Psoas muscle (tissue), 8 donors: ENCODE results near the gene PXMP4. TPM values are rescaled to one million over a fixed set of nuclear protein-coding genes. Genes with fewer than 3 reads are reported as not detected.

Source experiments
- ATAC-seq, 4 donors: fragments of 200-7000 bp; cut with Tn5 transposase; one replicate each; pipeline ENCODE4 v1.9.1; 2020; ENCODE audit warnings: moderate library complexity in 3 of 4, mild to moderate bottlenecking in 2 of 4
- DNase-seq, 2 donors: peaks; one replicate each; pipeline ENCODE4 v3.0.0-alpha.2; 2020
- H3K27ac ChIP-seq: fragments of 200-600 bp; one replicate; pipeline ENCODE4 v1.8.0; 2022
- H3K27me3 ChIP-seq, 3 donors: fragments of 200-600 bp in 1 of 3; one replicate each; pipeline versions ENCODE4 v1.6.1 to v1.8.0; 2013 to 2022; ENCODE audit warnings: low read length in 2 of 3, mild to moderate bottlenecking in 2 of 3, moderate library complexity in 1 of 3; ENCODE audit not compliant: insufficient read depth in 3 of 3
- H3K36me3 ChIP-seq, 2 donors: fragments of 200-600 bp in 1 of 2; one replicate each; pipeline versions ENCODE4 v1.6.1 to v1.8.0; 2013 to 2022; ENCODE audit warnings: low read depth in 1 of 2, mild to moderate bottlenecking in 1 of 2, moderate library complexity in 1 of 2; ENCODE audit not compliant: insufficient read depth in 1 of 2
- H3K4me1 ChIP-seq: fragments of 200-600 bp; one replicate; pipeline ENCODE4 v1.8.0; 2022
- H3K4me3 ChIP-seq: fragments of 200-600 bp; one replicate; pipeline ENCODE4 v1.8.0; 2022; ENCODE audit warnings: mild to moderate bottlenecking
- H3K9me3 ChIP-seq: fragments of 200-600 bp; one replicate; pipeline ENCODE4 v1.8.0; 2022
- CTCF ChIP-seq: fragments of 200-600 bp; IDR thresholded peaks from one replicate; pipeline ENCODE4 v1.8.0; 2022; ENCODE audit warnings: antibody characterized with exemption
- WGBS, 3 donors: extraction: QIAGEN DNeasy Blood & Tissue Kit; methylation state at CpG; one replicate each; pipeline versions ENCODE4 v1.1.6 to v1.1.7; 2013; 5-methylcytosine and 5-hydroxymethylcytosine counted together
- intact Hi-C, 2 donors: fragments of 100-400 bp; cut with DNase I; formaldehyde crosslinking; loops; one replicate each; pipeline versions ENCODE4 v1.11.0 to v1.14.2; 2022
- polyA plus RNA-seq, 3 donors: library from polyadenylated mRNA; stranded (reverse); fragments of 200-250 nt; gene quantifications; one replicate each; pipeline ENCODE4 v1.2.3, GENCODE V29; 2013
- total RNA-seq, 4 donors: library from RNA; stranded (reverse); fragmentation: NEBNext Ultra II Directional in 2 of 4; extraction: Animal tissue kit (Norgen Biotek cat#: 25700) in 2 of 4; gene quantifications; one replicate each; pipeline versions ENCODE4 v1.2.1 to v1.2.4, GENCODE V29; 2021 to 2023
- donor health status: healthy with polysubstance abuse.
- donor health status: DM: no; HTN: no; CAD: no; lungs with moderate emphysema.
- donor health status: Bipolar disorder and iron deficiency.
- donor health status: healthy.
- donor health status: DM: yes; HTN: yes; CAD: no.
- donor health status: DM: no; HTN: no; CAD: no.
- donor health status: DM: no; HTN: no; CAD: no.
- donor health status: DM: yes; HTN: yes; CAD: no.

The PXMP4 gene
- total and polyA plus RNA-seq, 7 donors = 1.9 to 10.6 (median 5.1) TPM

- no peak for ATAC-seq
- peak overlapping the region; percentile 87 for H3K27ac ChIP-seq
- DNase-seq = peak in 1 of 2 donors; percentile 66
- TF ChIP-seq CTCF = no peak
- H3K27me3 ChIP-seq = no peaks in the 10 kb centered on the region
- 37 to 52% (median 47%) methylated on average over 16 of the region's 16 CpGs for WGBS, 3 donors
- peak overlapping the region; percentile 92 for H3K4me3 ChIP-seq
- peaks cover 18% of the 10 kb centered on the region for H3K4me1 ChIP-seq
- H3K9me3 ChIP-seq = no peaks in the 10 kb centered on the region
- peaks cover 0 to 22% of the 10 kb centered on the region in 2 donors for H3K36me3 ChIP-seq
- intact Hi-C loops = no loop called here
These were observed 44.8 kb downstream of the PXMP4 start for GRCh38 chr20:33675136-33675959.

- peak; percentile 87 to 89 (median 88) for ATAC-seq
- intact Hi-C loops = no loop called here
- Histone ChIP-seq H3K9me3 (no peaks in the 10 kb centered on the region), H3K27ac (peak within 1 kb of the TSS; percentile 87), H3K4me1 (peaks cover 18% of the 10 kb centered on the region), H3K27me3 (no peaks in the 10 kb centered on the region), H3K4me3 (peak within 1 kb of the TSS; percentile 92), H3K36me3 (peaks cover 0 to 30% of the 10 kb centered on the region in 2 donors)
- peak; percentile 87 to 91 for DNase-seq
- no peak for TF ChIP-seq CTCF
- 5 to 6% (median 5%) methylated on average over 46 to 73 of the region's 73 CpGs for WGBS, 3 donors
These were observed 45.6 kb downstream of the PXMP4 start, which contains the start of gene NECAB3 for GRCh38 chr20:33674294-33675135. Gene NECAB3, minus strand, starts transcription at chr20:33674428. Its CDS starts 76 bp downstream, at chr20:33674352.

GRCh38 chr20:33673410-33674293, 46.5 kb downstream of the PXMP4 start:
- H3K36me3 ChIP-seq = peaks cover 0 to 39% of the 10 kb centered on the region in 2 donors
- intact Hi-C loops = no loop called here
- 8 to 16% (median 11%) methylated on average over 15 to 29 of the region's 29 CpGs for WGBS, 3 donors
- H3K27me3 ChIP-seq = no peaks in the 10 kb centered on the region
- no peak for TF ChIP-seq CTCF
- peak overlapping the region; percentile 87 for H3K27ac ChIP-seq
- peak overlapping the region; percentile 92 for H3K4me3 ChIP-seq
- ATAC-seq = peak; percentile 25 to 53 (median 38)
- no peaks in the 10 kb centered on the region for H3K9me3 ChIP-seq
- peak in 1 of 2 donors; percentile 57 for DNase-seq
- peaks cover 18% of the 10 kb centered on the region for H3K4me1 ChIP-seq

GRCh38 chr20:33673114-33673409, 47.0 kb downstream of the PXMP4 start:
- H3K4me3 ChIP-seq = peak overlapping the region; percentile 92
- ATAC-seq (no peak), DNase-seq (peak in 1 of 2 donors; percentile 50)
- intact Hi-C loops = no loop called here
- H3K36me3 ChIP-seq = peaks cover 0 to 43% of the 10 kb centered on the region in 2 donors
- no peaks in the 10 kb centered on the region for H3K27me3 ChIP-seq
- H3K9me3 ChIP-seq = no peaks in the 10 kb centered on the region
- H3K4me1 ChIP-seq = peaks cover 24% of the 10 kb centered on the region
- 59 to 68% (median 63%) methylated on average over 4 of the region's 4 CpGs for WGBS, 3 donors
- peak overlapping the region; percentile 87 for H3K27ac ChIP-seq
- TF ChIP-seq CTCF = no peak
